ENCODE results near the gene MED31.

DNA sequence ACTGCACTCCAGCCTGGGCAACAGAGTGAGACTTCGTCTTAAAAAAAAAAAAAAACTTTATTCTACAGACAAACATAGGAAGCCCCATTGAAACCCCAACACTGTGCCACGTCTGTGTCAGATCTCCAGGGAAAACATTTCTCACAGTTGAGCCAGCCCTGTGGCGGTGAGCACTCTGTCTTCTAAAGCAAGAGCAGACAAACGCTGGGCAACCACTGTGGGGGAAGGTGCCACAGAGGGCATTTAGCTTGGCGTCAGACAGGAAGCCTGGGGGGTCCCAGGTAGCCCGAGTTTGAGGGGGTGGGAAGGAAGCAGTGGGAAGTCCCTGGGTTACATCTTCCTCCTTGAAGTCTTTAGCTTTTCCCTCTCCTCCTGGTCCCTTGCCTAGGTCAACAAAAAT, 16.1 kb upstream of the MED31 start:
- TF ChIP-seq KLF1 (tag by site-specific recombination; IDR thresholded peaks at IDR 0.05) (no peak), ZNF274 (IDR thresholded peaks at IDR 0.05; ENCODE audit: low read length) (no peak), ZNF274 (tag by site-specific recombination; IDR thresholded peaks at IDR 0.05; ENCODE audit: borderline replicate concordance) (no peak), ZNF830 (tag by site-specific recombination; IDR thresholded peaks at IDR 0.05; ENCODE audit: low read depth) (no peak), ZNF585B (tag by site-specific recombination; IDR thresholded peaks at IDR 0.05) (no peak)
- TF ChIP-seq, protein P1, sequence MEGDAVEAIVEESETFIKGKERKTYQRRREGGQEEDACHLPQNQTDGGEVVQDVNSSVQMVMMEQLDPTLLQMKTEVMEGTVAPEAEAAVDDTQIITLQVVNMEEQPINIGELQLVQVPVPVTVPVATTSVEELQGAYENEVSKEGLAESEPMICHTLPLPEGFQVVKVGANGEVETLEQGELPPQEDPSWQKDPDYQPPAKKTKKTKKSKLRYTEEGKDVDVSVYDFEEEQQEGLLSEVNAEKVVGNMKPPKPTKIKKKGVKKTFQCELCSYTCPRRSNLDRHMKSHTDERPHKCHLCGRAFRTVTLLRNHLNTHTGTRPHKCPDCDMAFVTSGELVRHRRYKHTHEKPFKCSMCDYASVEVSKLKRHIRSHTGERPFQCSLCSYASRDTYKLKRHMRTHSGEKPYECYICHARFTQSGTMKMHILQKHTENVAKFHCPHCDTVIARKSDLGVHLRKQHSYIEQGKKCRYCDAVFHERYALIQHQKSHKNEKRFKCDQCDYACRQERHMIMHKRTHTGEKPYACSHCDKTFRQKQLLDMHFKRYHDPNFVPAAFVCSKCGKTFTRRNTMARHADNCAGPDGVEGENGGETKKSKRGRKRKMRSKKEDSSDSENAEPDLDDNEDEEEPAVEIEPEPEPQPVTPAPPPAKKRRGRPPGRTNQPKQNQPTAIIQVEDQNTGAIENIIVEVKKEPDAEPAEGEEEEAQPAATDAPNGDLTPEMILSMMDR (tag by site-specific recombination; IDR thresholded peaks at IDR 0.05) = no peak

All from HEK293 (cell line).